GM12801 (cell line): ENCODE data around the gene CNOT10.

ENCODE experiments used
- CTCF ChIP-seq: IDR thresholded peaks from one replicate; pipeline ENCODE4 v1.5.1; 2011; ENCODE audit warnings: control low read depth; ENCODE audit not compliant: insufficient read length; ENCODE audit errors: extremely low read depth

The CNOT10 gene

GRCh38 chr3:32700244-32700643 lies 15.3 kb downstream of the CNOT10 start:
- no peak for TF ChIP-seq CTCF

- no peak for TF ChIP-seq CTCF
These were observed 18.5 kb downstream of the CNOT10 start for GRCh38 chr3:32703491-32703972.

- TF ChIP-seq CTCF, result no peak
These were observed 20.2 kb downstream of the CNOT10 start for GRCh38 chr3:32705232-32705631.

- no peak for TF ChIP-seq CTCF
These were observed 21.5 kb downstream of the CNOT10 start for GRCh38 chr3:32706348-32707025.

GRCh38 chr3:32707026-32707370 lies 22.0 kb downstream of the CNOT10 start:
- TF ChIP-seq CTCF, result no peak

- no peak for TF ChIP-seq CTCF
These were observed 23.8 kb downstream of the CNOT10 start for GRCh38 chr3:32708672-32709283.

GRCh38 chr3:32709346-32709745 lies 24.4 kb downstream of the CNOT10 start:
- TF ChIP-seq CTCF, result no peak
